Stomach smooth muscle (tissue), 2 donors: ENCODE data around the gene ZNF804A.
"Not testable (repeated sequence)": the region's sequence is repeated elsewhere in the genome, so short reads cannot be mapped to it uniquely, and the experiment has no call there.

Experiments used
- H3K27ac ChIP-seq: one replicate; pipeline ENCODE4 v1.7.0; 2013; ENCODE audit warnings: mild to moderate bottlenecking, low read length, inconsistent platforms
- H3K27me3 ChIP-seq, 2 donors: one replicate each; pipeline ENCODE4 v1.7.0; 2013; ENCODE audit warnings: low read length in 2 of 2; ENCODE audit not compliant: insufficient read depth in 2 of 2, control insufficient read depth in 1 of 2
- H3K36me3 ChIP-seq, 2 donors: one replicate each; pipeline ENCODE4 v1.7.0; 2013; ENCODE audit warnings: low read length in 2 of 2; ENCODE audit not compliant: control insufficient read depth in 2 of 2, insufficient read depth in 2 of 2
- H3K4me1 ChIP-seq: one replicate; pipeline ENCODE4 v1.7.0; 2013; ENCODE audit warnings: low read length; ENCODE audit not compliant: control insufficient read depth, insufficient read depth
- H3K4me3 ChIP-seq, 2 donors: one replicate each; pipeline ENCODE4 v1.7.0; 2013; ENCODE audit warnings: low read length in 2 of 2
- H3K9ac ChIP-seq, 2 donors: one replicate each; pipeline ENCODE4 v1.7.0; 2013; ENCODE audit warnings: low read length in 2 of 2, mild to moderate bottlenecking in 1 of 2
- H3K9me3 ChIP-seq, 2 donors: one replicate each; pipeline ENCODE4 v1.7.0; 2013; ENCODE audit warnings: low read length in 2 of 2; ENCODE audit not compliant: control insufficient read depth in 2 of 2
- donor health status: healthy.
- donor health status: Pancreatic carcinoma.

ZNF804A gene

DNA sequence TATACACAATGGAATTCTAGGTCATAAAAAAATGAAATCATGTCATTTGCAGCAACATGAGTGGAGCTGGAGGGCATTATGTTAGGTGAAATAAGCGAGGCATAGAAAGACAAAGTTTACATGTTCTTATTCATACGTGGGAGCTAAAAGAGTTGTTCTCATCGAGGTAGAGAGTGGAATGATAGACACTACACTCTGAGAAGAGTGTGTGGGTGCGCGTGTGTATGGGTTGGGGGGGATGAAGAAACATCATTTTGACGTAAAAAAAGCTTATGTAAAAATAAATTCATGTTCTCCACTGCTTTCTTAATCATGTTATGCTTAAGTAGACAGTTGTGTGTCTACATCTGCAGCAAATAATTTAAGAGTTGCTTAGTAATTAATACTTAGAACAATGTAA lies 123.6 kb downstream of the ZNF804A start:
- Histone ChIP-seq H3K4me3 (no peak overlapping the region), H3K27me3 (no peaks in the 10 kb centered on the region), H3K9me3 (peaks cover 0 to 5% of the 10 kb centered on the region in 2 donors), H3K9ac (no peak overlapping the region), H3K4me1 (no peaks in the 10 kb centered on the region), H3K27ac (no peak overlapping the region), H3K36me3 (no peaks in the 10 kb centered on the region)

- Histone ChIP-seq H3K4me3 (no peak overlapping the region), H3K27me3 (no peaks in the 10 kb centered on the region), H3K36me3 (no peaks in the 10 kb centered on the region), H3K9me3 (no peaks in the 10 kb centered on the region), H3K4me1 (no peaks in the 10 kb centered on the region), H3K9ac (no peak overlapping the region), H3K27ac (no peak overlapping the region)
Observed at GRCh38 chr2:184727813-184728212, 129.5 kb downstream of the ZNF804A start.

GRCh38 chr2:184728411-184728810 lies 130.1 kb downstream of the ZNF804A start:
- H3K36me3 ChIP-seq = no peaks in the 10 kb centered on the region
- H3K27ac ChIP-seq = no peak overlapping the region
- no peaks in the 10 kb centered on the region for H3K4me1 ChIP-seq
- H3K4me3 ChIP-seq = no peak overlapping the region
- no peaks in the 10 kb centered on the region for H3K9me3 ChIP-seq
- no peak overlapping the region for H3K9ac ChIP-seq
- no peaks in the 10 kb centered on the region for H3K27me3 ChIP-seq

- no peaks in the 10 kb centered on the region for H3K4me1 ChIP-seq
- no peak overlapping the region for H3K9ac ChIP-seq
- no peak overlapping the region for H3K27ac ChIP-seq
- no peaks in the 10 kb centered on the region for H3K36me3 ChIP-seq
- no peaks in the 10 kb centered on the region for H3K9me3 ChIP-seq
- H3K4me3 ChIP-seq = no peak overlapping the region
- no peaks in the 10 kb centered on the region for H3K27me3 ChIP-seq
Observed at GRCh38 chr2:184729581-184729980, 131.3 kb downstream of the ZNF804A start.

GRCh38 chr2:184730288-184730687 lies 132.0 kb downstream of the ZNF804A start:
- Histone ChIP-seq H3K4me1 (no peaks in the 10 kb centered on the region), H3K9ac (no peak overlapping the region), H3K27ac (no peak overlapping the region), H3K27me3 (no peaks in the 10 kb centered on the region), H3K4me3 (no peak overlapping the region), H3K36me3 (no peaks in the 10 kb centered on the region), H3K9me3 (no peaks in the 10 kb centered on the region)

DNA sequence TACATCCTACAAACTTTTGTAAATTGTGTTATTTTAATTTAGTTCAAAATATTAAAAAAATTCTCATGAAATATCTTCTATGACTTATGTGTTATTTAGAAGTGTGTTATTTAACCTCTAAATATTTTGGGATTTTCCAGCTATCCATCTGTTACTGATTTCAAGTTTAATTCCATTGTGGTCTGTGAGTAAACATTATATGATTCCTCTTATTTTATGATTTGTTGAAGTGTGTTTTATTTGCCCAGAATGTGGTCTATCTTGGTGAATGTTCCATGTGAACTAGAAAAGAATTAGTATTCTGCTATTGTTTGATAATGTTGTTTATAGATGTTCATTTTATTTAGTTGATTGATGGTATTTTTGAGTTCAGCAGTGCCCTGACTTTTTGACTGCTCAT lies 136.0 kb downstream of the ZNF804A start:
- H3K4me3 ChIP-seq = no peak overlapping the region
- no peaks in the 10 kb centered on the region for H3K36me3 ChIP-seq
- no peak overlapping the region for H3K9ac ChIP-seq
- peaks cover 0 to 3% of the 10 kb centered on the region in 2 donors for H3K9me3 ChIP-seq
- H3K4me1 ChIP-seq = no peaks in the 10 kb centered on the region
- no peaks in the 10 kb centered on the region for H3K27me3 ChIP-seq
- no peak overlapping the region for H3K27ac ChIP-seq

DNA sequence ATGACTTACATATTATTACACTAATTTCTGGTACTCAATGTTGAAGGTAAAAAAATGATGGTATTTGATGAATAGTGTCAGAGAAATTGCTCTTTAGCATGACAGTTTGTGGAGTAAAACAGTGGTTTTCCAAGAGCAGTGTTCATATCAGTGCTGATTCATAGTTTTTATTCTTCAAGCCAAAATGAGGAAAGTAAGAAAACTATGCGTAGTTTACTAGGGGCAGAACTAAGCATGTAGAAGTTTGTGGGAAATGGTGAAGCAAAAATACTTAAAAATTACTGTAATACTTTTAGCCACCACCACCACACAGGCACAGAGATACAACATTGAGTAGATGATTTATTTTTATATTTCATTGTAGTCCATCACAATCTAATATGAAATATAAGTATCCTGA lies 137.3 kb downstream of the ZNF804A start:
- H3K27me3 ChIP-seq = no peaks in the 10 kb centered on the region
- no peak overlapping the region for H3K27ac ChIP-seq
- no peaks in the 10 kb centered on the region for H3K36me3 ChIP-seq
- no peak overlapping the region for H3K9ac ChIP-seq
- H3K4me1 ChIP-seq = no peaks in the 10 kb centered on the region
- peaks cover 0 to 3% of the 10 kb centered on the region in 2 donors for H3K9me3 ChIP-seq
- no peak overlapping the region for H3K4me3 ChIP-seq

GRCh38 chr2:184743096-184743495 lies 144.8 kb downstream of the ZNF804A start:
- Histone ChIP-seq H3K4me3 (no peak overlapping the region), H3K27ac (no peak overlapping the region), H3K9ac (no peak overlapping the region), H3K27me3 (no peaks in the 10 kb centered on the region), H3K4me1 (no peaks in the 10 kb centered on the region), H3K9me3 (no peaks in the 10 kb centered on the region), H3K36me3 (no peaks in the 10 kb centered on the region)

DNA sequence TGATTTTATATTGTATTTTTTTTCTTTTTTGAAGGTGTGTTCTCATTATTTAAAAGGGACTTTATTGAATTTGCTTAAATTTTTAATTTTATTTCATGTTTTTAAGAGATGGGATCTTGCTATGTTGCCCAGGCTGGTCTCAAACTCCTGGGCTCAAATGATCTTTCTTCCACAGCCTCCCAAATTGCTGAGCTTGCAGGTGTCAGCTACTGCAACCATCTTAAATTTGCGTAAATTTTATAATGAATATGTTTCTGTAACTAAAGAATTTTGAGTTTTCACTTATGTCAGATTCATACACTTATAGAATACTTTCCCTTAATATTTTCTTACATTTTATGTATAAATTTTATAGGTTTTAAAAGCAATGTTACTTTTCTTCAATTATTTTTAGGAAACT lies 157.8 kb downstream of the ZNF804A start:
- Histone ChIP-seq H3K27ac (no peak overlapping the region), H3K4me3 (no peak overlapping the region), H3K36me3 (no peaks in the 10 kb centered on the region), H3K9ac (no peak overlapping the region), H3K9me3 (no peaks in the 10 kb centered on the region), H3K27me3 (no peaks in the 10 kb centered on the region), H3K4me1 (no peaks in the 10 kb centered on the region)

DNA sequence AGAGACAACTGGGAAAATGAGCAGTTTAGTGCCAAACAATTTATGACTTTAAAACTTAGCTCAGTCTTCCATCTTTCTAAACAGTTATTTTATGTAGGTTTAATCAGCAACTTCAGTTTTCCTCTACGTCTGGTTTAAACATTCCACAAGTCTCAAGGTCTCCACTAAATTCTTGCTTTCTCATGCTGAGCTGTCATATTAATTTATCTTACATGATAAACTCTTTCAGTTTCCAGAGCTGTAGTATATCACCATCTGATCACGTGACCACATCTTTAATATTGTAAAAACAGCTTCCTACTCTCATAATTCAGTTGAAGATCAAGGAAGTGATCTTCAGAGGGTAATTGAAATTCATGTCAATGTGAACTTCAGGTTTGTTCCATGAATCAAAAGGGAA lies 158.6 kb downstream of the ZNF804A start:
- no peak overlapping the region for H3K4me3 ChIP-seq

DNA sequence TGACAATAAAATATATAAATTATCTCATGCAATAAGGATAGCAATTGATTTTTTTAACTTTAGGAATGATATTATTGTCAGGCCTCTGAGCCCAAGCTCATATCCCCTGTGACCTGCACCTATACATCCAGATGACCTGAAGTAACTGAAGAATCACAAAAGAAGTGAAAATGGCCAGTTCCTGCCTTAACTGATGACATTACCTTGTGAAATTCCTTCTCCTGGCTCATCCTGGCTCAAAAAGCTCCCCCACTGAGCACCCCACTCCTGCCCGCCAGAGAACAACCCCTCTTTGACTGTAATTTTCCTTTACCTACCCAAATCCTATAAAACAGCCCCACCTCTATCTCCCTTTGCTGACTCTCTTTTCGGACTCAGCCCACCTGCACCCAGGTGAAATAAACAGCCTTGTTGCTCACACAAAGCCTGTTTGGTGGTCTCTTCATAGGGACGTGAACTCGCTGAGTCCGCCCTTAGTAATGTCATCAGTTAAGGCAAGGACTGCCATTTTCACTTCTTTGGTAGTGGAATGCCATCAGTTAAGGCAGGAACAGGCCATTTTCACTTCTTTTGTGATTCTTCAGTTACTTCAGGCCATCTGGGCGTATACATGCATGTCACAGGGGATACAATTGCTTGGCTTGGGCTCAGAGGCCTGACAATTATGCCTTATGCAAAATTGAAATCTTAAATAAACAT lies 161.4 kb downstream of the ZNF804A start:
- not testable (repeated sequence) for H3K4me3 ChIP-seq, H3K4me1 ChIP-seq, H3K27ac ChIP-seq, H3K9me3 ChIP-seq, H3K36me3 ChIP-seq, H3K27me3 ChIP-seq, H3K9ac ChIP-seq

More for the DNA sequence above, 158.6 kb downstream of the ZNF804A start:
- Histone ChIP-seq H3K36me3 (no peaks in the 10 kb centered on the region), H3K4me1 (no peaks in the 10 kb centered on the region), H3K9ac (no peak overlapping the region), H3K27me3 (no peaks in the 10 kb centered on the region), H3K9me3 (no peaks in the 10 kb centered on the region), H3K27ac (no peak overlapping the region)
